Prostate gland (tissue), 2 donors: Measurements from ENCODE around the gene KRTAP10-2.

Experiments used
- CTCF ChIP-seq, 4 experiments: fragments of 200-600 bp in 2 of 4; fragments of 450-650 bp in 2 of 4; sonication (generic) in 2 of 4; IDR thresholded peaks; 1 replicate in 3 of 4; 2 replicates in 1 of 4; pipeline ENCODE4 v1.5.1; 2016 to 2019; ENCODE audit warnings: antibody characterized with exemption in 4 of 4, mild to moderate bottlenecking in 2 of 4, moderate library complexity in 2 of 4
- POLR2A ChIP-seq: fragments of 450-650 bp; IDR thresholded peaks from one replicate; pipeline ENCODE4 v1.6.1; 2016; ENCODE audit warnings: antibody characterized with exemption, mild to moderate bottlenecking

- TF ChIP-seq POLR2A (no peak), CTCF (IDR thresholded peaks at IDR 0.05) (no peak)
These were observed 20.0 kb upstream of the KRTAP10-2 start for GRCh38 chr21:44571296-44571695.
